HepG2 (cell line): ENCODE data around the gene DCAKD. TPM values are rescaled to one million over a fixed set of nuclear protein-coding genes. Genes with fewer than 3 reads are reported as not detected.

Experiments
- AHDC1 ChIP-seq: sonication (generic); formaldehyde crosslinking; IDR thresholded peaks from 2 replicates; pipeline ENCODE4 v1.5.1; 2020; ENCODE audit warnings: mild to moderate bottlenecking, missing genetic modification reagents, borderline replicate concordance
- ATF3 ChIP-seq: sonication (generic); formaldehyde crosslinking; IDR thresholded peaks from 2 replicates; pipeline ENCODE4 v1.4.0; 2020; ENCODE audit warnings: missing genetic modification reagents
- CREB1 ChIP-seq, 2 experiments: fragments of 450-650 bp in 1 of 2; IDR thresholded peaks; 2 replicates each; pipeline ENCODE4 v1.6.1; 2016 to 2017; ENCODE audit warnings: control low read depth in 1 of 2, mild to moderate bottlenecking in 1 of 2, missing compliant biosample characterization in 1 of 2, missing genetic modification characterization in 1 of 2
- ELF3 ChIP-seq: IDR thresholded peaks from 2 replicates; pipeline ENCODE4 v1.6.1; 2016; ENCODE audit warnings: missing genetic modification reagents, missing compliant biosample characterization
- ETS1 ChIP-seq: sonication (generic); formaldehyde crosslinking; IDR thresholded peaks from 2 replicates; pipeline ENCODE4 v1.4.0; 2020; ENCODE audit warnings: missing genetic modification reagents
- MAFF ChIP-seq: IDR thresholded peaks from 2 replicates; pipeline ENCODE4 v1.6.1; 2011; ENCODE audit warnings: low read depth, low read length, improper control_type of control experiment
- MEIS1 ChIP-seq: sonication (generic); formaldehyde crosslinking; IDR thresholded peaks from 2 replicates; pipeline ENCODE4 v1.9.0; 2021; ENCODE audit warnings: mild to moderate bottlenecking, missing genetic modification reagents, moderate library complexity, borderline replicate concordance
- NFAT5 ChIP-seq: sonication (generic); formaldehyde crosslinking; IDR thresholded peaks from 2 replicates; pipeline ENCODE4 v1.4.0; 2020; ENCODE audit warnings: missing genetic modification reagents
- ZNF280B ChIP-seq: sonication (generic); formaldehyde crosslinking; IDR thresholded peaks from 2 replicates; pipeline ENCODE4 v1.5.0; 2020; ENCODE audit warnings: missing genetic modification reagents, mild to moderate bottlenecking, borderline replicate concordance
- ZNF350 ChIP-seq: sonication (generic); formaldehyde crosslinking; IDR thresholded peaks from 2 replicates; pipeline ENCODE4 v1.4.0; 2020; ENCODE audit warnings: mild to moderate bottlenecking, low read depth, missing genetic modification reagents, borderline replicate concordance
- ZNF432 ChIP-seq: sonication (generic); formaldehyde crosslinking; IDR thresholded peaks from 2 replicates; pipeline ENCODE4 v1.5.0; 2020; ENCODE audit warnings: missing genetic modification reagents, mild to moderate bottlenecking, borderline replicate concordance
- ZNF557 ChIP-seq: sonication (generic); formaldehyde crosslinking; IDR thresholded peaks from 2 replicates; pipeline ENCODE4 v1.4.0; 2020; ENCODE audit warnings: missing genetic modification reagents
- polyA plus RNA-seq, 8 experiments: library from polyadenylated mRNA; depleted of rRNA in 3 of 8; stranded (reverse) in 7 of 8; unstranded in 1 of 8; fragments of >200 nt; fragmentation: Illumina TruSeq in 4 of 8; extraction: Trizol in 4 of 8; gene quantifications; 2 replicates each; pipeline versions ENCODE4 v1.2.1 to v1.2.3, GENCODE V29; 2011 to 2016; ENCODE audit warnings: low read depth in 4 of 8, missing spikeins in 1 of 8, mixed read lengths in 1 of 8; ENCODE audit not compliant: insufficient read depth in 1 of 8
- total RNA-seq, 5 experiments: library from RNA; depleted of rRNA; stranded (reverse); fragments of >200 nt; fragmentation: Illumina TruSeq; extraction: Trizol; gene quantifications; 2 replicates each; pipeline ENCODE4 v1.2.3, GENCODE V29; 2016; ENCODE audit warnings: low read depth in 1 of 5

DCAKD gene
- total and polyA plus RNA-seq, 2 of the 13 experiments (the other 11 are each of a cell fraction or from before 2014, with no cell fraction given) = 25.9 to 29.2 TPM

GRCh38 chr17:45098869-45099616 is 47.6 kb upstream of the DCAKD start (continued):
- no peak for TF ChIP-seq AHDC1 (CRISPR knock-in tag)
- no peak for TF ChIP-seq ETS1 (CRISPR knock-in tag)
- TF ChIP-seq ZNF350 = no peak
- TF ChIP-seq ZNF280B (CRISPR knock-in tag) = no peak; the same call in 1 of the 2 replicates
- no peak; the same call in 1 of the 2 replicates for TF ChIP-seq ATF3 (CRISPR knock-in tag)
- no peak for TF ChIP-seq MAFF
- TF ChIP-seq ZNF557 (CRISPR knock-in tag) = no peak
- peak; percentile 40; the same call in 1 of the 2 replicates for TF ChIP-seq ELF3
- TF ChIP-seq ZNF432 (CRISPR knock-in tag) = no peak
- TF ChIP-seq CREB1 (IDR thresholded peaks at IDR 0.05) = no peak
- no peak for TF ChIP-seq CREB1 (CRISPR knock-in tag; IDR thresholded peaks at IDR 0.05)
- no peak for TF ChIP-seq NFAT5 (CRISPR knock-in tag)
- no peak for TF ChIP-seq MEIS1 (CRISPR knock-in tag)
